GM18519 (cell line): ENCODE results near the gene HMGB2.

Experiments
- ATAC-seq: cut with Tn5 transposase; IDR thresholded peaks from one replicate; pipeline ENCODE4 v1.9.1; 2021; ENCODE audit warnings: mild to moderate bottlenecking, moderate library complexity; ENCODE audit not compliant: unreplicated experiment, low FRiP score

HMGB2 gene

GRCh38 chr4:173289353-173289727 is 44.8 kb downstream of the HMGB2 start:
- ATAC-seq = no peak

- peak; percentile 7 for ATAC-seq
Observed at GRCh38 chr4:173288698-173289352, 45.3 kb downstream of the HMGB2 start.

GRCh38 chr4:173288296-173288695 is 45.9 kb downstream of the HMGB2 start:
- peak; percentile 65 for ATAC-seq

GRCh38 chr4:173287486-173287885 is 46.7 kb downstream of the HMGB2 start:
- no peak for ATAC-seq

GRCh38 chr4:173284463-173284862 is 49.7 kb downstream of the HMGB2 start:
- ATAC-seq = no peak

GRCh38 chr4:173282626-173283025 is 51.5 kb downstream of the HMGB2 start:
- no peak for ATAC-seq

GRCh38 chr4:173282256-173282562 is 51.9 kb downstream of the HMGB2 start:
- no peak for ATAC-seq

- ATAC-seq = no peak
Observed at GRCh38 chr4:173281406-173282255, 52.5 kb downstream of the HMGB2 start.
